DND-41 (cell line): Measurements from ENCODE around the gene ZNF576.

Source experiments
- ATAC-seq: fragments of 200-7000 bp; cut with Tn5 transposase; 3 replicates; pipeline ENCODE4 v1.9.1; 2021; ENCODE audit warnings: low read depth; ENCODE audit not compliant: insufficient read depth
- DNase-seq: peaks from one replicate; pipeline ENCODE4 v3.0.0-alpha.2; 2020
- H2AFZ ChIP-seq: 2 replicates; pipeline ENCODE4 v1.6.0; 2012; ENCODE audit warnings: low read depth, low read length
- H3K27ac ChIP-seq: 2 replicates; pipeline ENCODE4 v1.5.1; 2012; ENCODE audit warnings: low read length, inconsistent platforms
- H3K27me3 ChIP-seq: fragments of 200-600 bp; sonication (generic); 2 replicates; pipeline ENCODE4 v1.6.0; 2012; ENCODE audit warnings: low read length, mild to moderate bottlenecking, inconsistent platforms; ENCODE audit not compliant: insufficient read depth, poor library complexity
- H3K36me3 ChIP-seq: 2 replicates; pipeline ENCODE4 v1.5.1; 2012; ENCODE audit warnings: low read length, inconsistent platforms; ENCODE audit not compliant: insufficient read depth
- H3K4me1 ChIP-seq: 2 replicates; pipeline ENCODE4 v1.5.1; 2012; ENCODE audit warnings: mild to moderate bottlenecking, low read length; ENCODE audit not compliant: insufficient read depth
- H3K4me2 ChIP-seq: 2 replicates; pipeline ENCODE4 v1.6.0; 2012; ENCODE audit warnings: mild to moderate bottlenecking, moderate library complexity, low read length, inconsistent platforms; ENCODE audit not compliant: insufficient read depth
- H3K4me3 ChIP-seq, 2 experiments: fragments of 200-600 bp in 1 of 2; shearing (Covaris generic) in 1 of 2; 2 replicates each; pipeline ENCODE4 v1.5.1; 2012 to 2016; ENCODE audit warnings: inconsistent platforms in 2 of 2, low read length in 2 of 2, mild to moderate bottlenecking in 2 of 2, low read depth in 1 of 2, moderate library complexity in 1 of 2
- H3K79me2 ChIP-seq: 2 replicates; pipeline ENCODE4 v1.6.0; 2012; ENCODE audit warnings: low read length, inconsistent platforms; ENCODE audit not compliant: insufficient read depth
- H3K9ac ChIP-seq: 2 replicates; pipeline ENCODE4 v1.6.0; 2012; ENCODE audit warnings: low read depth, mild to moderate bottlenecking, inconsistent platforms, low read length, moderate library complexity
- H3K9me3 ChIP-seq: 2 replicates; pipeline ENCODE4 v1.5.1; 2012; ENCODE audit warnings: low read length, moderate library complexity, mild to moderate bottlenecking, inconsistent platforms; ENCODE audit not compliant: insufficient read depth, severe bottlenecking
- H4K20me1 ChIP-seq: 2 replicates; pipeline ENCODE4 v1.6.0; 2012; ENCODE audit warnings: low read length; ENCODE audit not compliant: insufficient read depth
- CTCF ChIP-seq: IDR thresholded peaks from 2 replicates; pipeline ENCODE4 v1.5.1; 2012; ENCODE audit warnings: borderline replicate concordance, low read length, moderate library complexity, mild to moderate bottlenecking; ENCODE audit not compliant: poor library complexity, severe bottlenecking; ENCODE audit errors: extremely low read depth
- EZH2 ChIP-seq: IDR thresholded peaks from 3 replicates; pipeline ENCODE4 v1.6.1; 2012; ENCODE audit warnings: borderline replicate concordance, low read depth, mild to moderate bottlenecking, moderate library complexity, low read length, inconsistent platforms; ENCODE audit not compliant: severe bottlenecking

Gene ZNF576

GRCh38 chr19:43628646-43629326 is 32.4 kb downstream of the ZNF576 start:
- Histone ChIP-seq H3K27ac (no peak overlapping the region), H3K36me3 (no peaks in the 10 kb centered on the region), H3K79me2 (no peaks in the 10 kb centered on the region), H2AFZ (no peak overlapping the region), H3K4me3 (no peak overlapping the region), H3K9ac (no peak overlapping the region), H3K9me3 (no peaks in the 10 kb centered on the region), H3K4me2 (no peak overlapping the region), H4K20me1 (no peaks in the 10 kb centered on the region), H3K4me1 (no peaks in the 10 kb centered on the region), H3K27me3 (no peaks in the 10 kb centered on the region)
- TF ChIP-seq CTCF (no peak), EZH2 (no peak)
- no peak for ATAC-seq
- no peak for DNase-seq

GRCh38 chr19:43631491-43631890 is 35.1 kb downstream of the ZNF576 start:
- Histone ChIP-seq H3K4me1 (no peaks in the 10 kb centered on the region), H3K9ac (no peak overlapping the region), H3K27me3 (no peaks in the 10 kb centered on the region), H3K9me3 (no peaks in the 10 kb centered on the region), H3K27ac (no peak overlapping the region), H3K36me3 (no peaks in the 10 kb centered on the region), H2AFZ (no peak overlapping the region), H3K4me2 (no peak overlapping the region), H4K20me1 (no peaks in the 10 kb centered on the region), H3K79me2 (no peaks in the 10 kb centered on the region), H3K4me3 (no peak overlapping the region)
- DNase-seq: no peak
- no peak for TF ChIP-seq CTCF
- TF ChIP-seq EZH2: no peak
- ATAC-seq: no peak

GRCh38 chr19:43633520-43633919 is 37.1 kb downstream of the ZNF576 start:
- H3K9me3 ChIP-seq: no peaks in the 10 kb centered on the region
- peaks cover 2% of the 10 kb centered on the region; the same call in 1 of the 2 replicates for H4K20me1 ChIP-seq
- TF ChIP-seq CTCF (no peak), EZH2 (no peak)
- peaks cover 4% of the 10 kb centered on the region; the same call in 1 of the 2 replicates for H3K4me1 ChIP-seq
- ATAC-seq: no peak
- H3K4me3 ChIP-seq: no peak overlapping the region
- peaks cover 9% of the 10 kb centered on the region for H3K27me3 ChIP-seq
- H3K79me2 ChIP-seq: no peaks in the 10 kb centered on the region
- H2AFZ ChIP-seq: no peak overlapping the region
- H3K4me2 ChIP-seq: no peak overlapping the region
- no peaks in the 10 kb centered on the region for H3K36me3 ChIP-seq
- H3K9ac ChIP-seq: no peak overlapping the region
- no peak for DNase-seq
- no peak overlapping the region for H3K27ac ChIP-seq
